GM13976 (cell line): ENCODE data around the gene AXL.
A peak's percentile ranks its signal among the peaks of the same experiment; 100 is the strongest.

Source experiments
- DNase-seq: peaks from one replicate; pipeline ENCODE4 v3.0.0; 2012; ENCODE audit warnings: low spot score
- in situ Hi-C: fragments of 300-500 bp; cut with MboI; formaldehyde crosslinking; loops from one replicate; pipeline ENCODE4 v1.12.0; 2022; ENCODE audit warnings: low sequenced_read_pairs, mixed read lengths, inconsistent platforms; ENCODE audit not compliant: unreplicated experiment
- TF ChIP-seq, protein P1 (sequence below): IDR thresholded peaks from 2 replicates; pipeline ENCODE4 v1.5.1; 2012; ENCODE audit warnings: borderline replicate concordance, mild to moderate bottlenecking; ENCODE audit not compliant: insufficient read depth; ENCODE audit errors: extremely low read depth, missing control alignments, control extremely low read depth

Gene AXL

DNA sequence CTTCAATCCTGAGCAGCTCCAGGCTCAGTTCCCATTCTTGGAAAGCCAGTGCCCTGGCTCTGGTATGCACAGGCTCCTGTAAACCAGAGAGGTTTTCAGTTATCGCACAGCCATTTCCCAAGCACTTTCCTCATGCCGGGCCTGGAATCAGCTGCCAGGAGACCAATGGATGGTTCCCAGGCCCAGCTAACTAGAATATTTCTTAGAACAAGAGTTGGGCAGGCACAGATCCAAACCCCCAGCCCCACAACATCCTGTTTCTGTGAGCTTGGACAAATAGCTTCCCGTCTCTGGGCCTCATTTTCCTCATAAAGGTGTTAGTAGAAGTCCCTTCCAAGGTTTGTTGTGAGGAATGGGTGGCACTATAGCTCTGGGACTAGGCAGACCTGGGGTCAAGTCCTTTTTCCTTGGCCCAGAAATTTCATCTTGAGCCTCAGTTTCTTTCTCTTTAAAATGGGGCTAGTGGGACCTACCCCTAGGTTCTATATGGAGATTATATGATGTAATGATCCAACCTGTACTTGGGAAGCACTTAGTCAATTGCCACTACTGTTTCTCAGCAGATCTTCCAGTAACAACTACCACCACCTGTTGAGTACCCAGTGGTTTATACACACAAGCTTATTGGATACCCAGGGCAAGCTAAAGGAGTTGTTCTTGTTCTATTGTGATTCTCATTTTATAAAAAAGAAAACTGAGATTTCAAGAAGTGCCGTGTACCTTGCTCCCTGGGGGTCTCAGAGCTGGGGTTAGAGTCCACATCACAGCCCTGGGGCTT is 85.9 kb downstream of the AXL start:
- in situ Hi-C loops = no loop called here
- no peak for DNase-seq
- TF ChIP-seq, protein P1, sequence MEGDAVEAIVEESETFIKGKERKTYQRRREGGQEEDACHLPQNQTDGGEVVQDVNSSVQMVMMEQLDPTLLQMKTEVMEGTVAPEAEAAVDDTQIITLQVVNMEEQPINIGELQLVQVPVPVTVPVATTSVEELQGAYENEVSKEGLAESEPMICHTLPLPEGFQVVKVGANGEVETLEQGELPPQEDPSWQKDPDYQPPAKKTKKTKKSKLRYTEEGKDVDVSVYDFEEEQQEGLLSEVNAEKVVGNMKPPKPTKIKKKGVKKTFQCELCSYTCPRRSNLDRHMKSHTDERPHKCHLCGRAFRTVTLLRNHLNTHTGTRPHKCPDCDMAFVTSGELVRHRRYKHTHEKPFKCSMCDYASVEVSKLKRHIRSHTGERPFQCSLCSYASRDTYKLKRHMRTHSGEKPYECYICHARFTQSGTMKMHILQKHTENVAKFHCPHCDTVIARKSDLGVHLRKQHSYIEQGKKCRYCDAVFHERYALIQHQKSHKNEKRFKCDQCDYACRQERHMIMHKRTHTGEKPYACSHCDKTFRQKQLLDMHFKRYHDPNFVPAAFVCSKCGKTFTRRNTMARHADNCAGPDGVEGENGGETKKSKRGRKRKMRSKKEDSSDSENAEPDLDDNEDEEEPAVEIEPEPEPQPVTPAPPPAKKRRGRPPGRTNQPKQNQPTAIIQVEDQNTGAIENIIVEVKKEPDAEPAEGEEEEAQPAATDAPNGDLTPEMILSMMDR = no peak

DNA sequence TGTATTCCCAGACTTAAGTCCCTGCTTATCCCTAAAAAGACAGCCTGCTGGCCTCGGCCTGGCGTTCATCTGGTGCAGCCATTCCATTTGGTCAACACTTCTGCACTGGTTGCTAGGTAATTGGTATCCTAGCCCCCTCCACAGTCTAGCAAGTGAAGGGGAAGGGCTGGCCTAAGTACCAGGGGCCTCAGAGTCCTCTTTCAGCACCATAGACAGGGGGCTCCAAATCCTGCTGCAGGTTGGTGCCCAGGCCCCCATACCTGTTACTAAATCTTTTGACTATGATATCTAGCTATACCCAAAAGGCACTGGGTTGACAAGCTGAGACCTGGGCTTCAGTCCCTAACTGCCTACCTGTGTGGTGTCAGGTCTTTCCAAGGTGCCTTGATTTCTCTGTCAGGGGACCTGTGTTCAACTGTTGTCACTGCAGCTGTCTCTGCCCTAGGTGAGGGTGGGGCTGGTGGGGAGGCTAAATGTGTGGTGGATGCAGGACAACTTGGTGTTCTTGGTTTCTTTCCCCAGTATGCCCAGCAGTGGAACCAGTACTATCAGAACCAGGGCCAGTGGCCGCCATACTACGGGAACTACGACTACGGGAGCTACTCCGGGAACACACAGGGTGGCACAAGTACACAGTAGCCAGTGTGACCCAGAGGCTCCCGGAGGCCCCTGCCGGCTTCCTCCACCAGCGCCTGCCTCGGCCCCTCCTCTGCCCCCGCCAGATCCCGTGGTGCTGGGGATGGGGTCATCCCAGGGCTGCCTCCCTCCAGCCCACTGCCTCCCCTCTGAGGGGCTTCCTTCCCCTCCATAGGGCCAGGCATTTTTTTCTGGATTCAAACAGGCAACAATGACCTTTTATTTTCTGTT is 87.1 kb downstream of the AXL start:
- TF ChIP-seq, protein P1 = no peak
- no peak for DNase-seq
- in situ Hi-C loops = no loop called here

DNA sequence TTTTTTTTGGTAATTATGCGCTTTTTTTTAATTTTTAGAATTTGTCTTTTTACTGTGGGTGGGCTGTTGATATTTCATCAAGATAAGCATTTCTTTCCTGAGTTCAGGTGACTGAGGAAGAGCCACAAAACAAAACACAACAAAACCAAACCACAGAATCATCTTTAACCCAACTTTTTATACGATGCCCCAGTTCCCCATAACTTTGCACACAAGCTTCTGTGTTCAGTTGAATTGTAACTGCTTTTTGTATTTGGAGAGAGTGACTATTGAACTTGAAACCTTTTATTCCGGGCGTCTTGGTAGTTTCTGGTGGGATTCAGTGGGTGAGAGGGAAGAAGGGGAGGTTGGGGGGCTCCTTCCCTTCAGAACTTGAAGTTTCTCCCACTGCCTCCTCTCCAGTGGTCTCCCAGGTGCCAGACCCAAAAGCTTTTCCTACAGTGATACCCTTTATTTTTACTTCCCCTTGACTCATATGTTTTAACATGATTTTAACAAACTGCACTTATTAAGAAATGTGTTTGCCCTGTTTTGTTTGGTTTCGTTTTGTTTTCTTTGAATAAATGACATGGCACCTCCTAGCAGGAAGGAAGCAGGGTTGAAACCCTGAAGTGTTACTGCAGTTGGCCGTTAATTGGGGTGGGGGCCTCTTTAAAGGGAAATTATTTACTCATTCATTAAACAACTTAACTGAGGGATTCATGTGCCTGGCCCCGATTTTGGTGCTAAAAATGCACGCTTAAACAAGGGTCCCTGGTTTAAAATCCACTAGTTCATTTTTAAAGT is 88.3 kb downstream of the AXL start:
- TF ChIP-seq, protein P1 = no peak
- in situ Hi-C loops = no loop called here

DNA sequence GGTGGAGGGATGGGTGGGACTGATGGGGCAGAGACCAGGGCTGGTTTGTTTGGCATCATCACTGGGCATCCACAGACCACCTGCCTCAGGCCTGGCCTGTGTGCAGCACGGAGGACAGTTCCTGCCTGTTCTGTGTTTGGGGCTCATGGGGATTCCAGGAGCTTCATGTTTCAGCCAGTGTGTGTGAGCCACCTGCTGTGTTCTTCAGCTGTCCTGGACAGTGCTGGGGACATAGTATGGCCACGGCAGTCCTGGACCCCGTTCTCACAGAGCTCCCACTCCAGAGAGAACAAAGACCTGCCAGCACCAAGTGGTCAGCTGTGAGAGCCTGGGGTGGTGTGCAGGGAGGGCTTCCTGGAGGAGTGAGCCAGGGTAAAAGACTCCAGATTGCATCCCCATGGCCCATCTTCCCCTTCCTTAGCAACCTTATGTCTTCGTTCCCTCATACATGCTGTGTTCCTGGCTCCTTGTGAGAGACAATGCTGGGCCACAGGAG is 89.0 kb downstream of the AXL start:
- no peak for DNase-seq
- in situ Hi-C loops = no loop called here
- TF ChIP-seq, protein P1 = no peak

More for the DNA sequence above, 88.3 kb downstream of the AXL start:
- no peak for DNase-seq

DNA sequence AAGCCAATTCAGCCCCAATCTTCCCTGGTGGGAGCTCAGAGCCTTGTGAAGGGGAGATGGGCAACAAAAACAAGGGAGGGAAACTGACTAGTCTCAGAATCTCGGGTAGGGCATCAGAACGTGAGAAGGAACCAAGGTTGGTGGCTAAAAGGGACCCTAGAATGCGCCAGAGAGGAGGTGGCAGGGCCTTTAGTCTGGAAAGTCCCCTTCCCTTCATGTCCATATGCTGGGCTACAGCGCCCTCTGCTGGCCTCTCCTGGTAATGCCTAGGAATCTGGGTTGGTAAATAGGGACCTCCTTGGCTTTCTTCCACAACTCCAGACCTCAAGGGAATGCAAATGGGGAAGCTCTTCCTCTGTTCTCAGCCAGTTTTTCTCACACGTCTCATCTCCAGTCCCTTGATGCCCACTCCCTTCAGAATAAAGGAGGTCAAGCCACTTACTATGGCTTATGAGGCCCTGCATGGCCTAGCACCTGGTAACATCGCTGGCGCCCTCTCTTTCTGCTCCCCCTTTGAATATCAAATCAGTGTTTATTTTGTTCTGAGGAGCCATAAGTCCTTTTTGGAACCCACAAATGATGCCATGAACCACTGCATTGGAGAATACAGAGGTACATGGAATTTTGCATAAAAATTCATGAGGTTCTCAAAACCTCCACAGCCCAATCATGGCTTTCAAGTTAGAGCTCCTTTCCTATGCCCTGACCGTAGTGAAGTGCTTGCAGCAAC is 89.6 kb downstream of the AXL start:
- TF ChIP-seq, protein P1 = peak; percentile 92
- DNase-seq = peak; percentile 81
- in situ Hi-C loops = no loop called here
